SW480 (cell line): ENCODE results near the gene GJD2.

Source experiments
- DNase-seq: peaks from one replicate; pipeline ENCODE4 v3.0.0-alpha.2; 2016; ENCODE audit warnings: low spot score

The GJD2 gene

GRCh38 chr15:34724481-34724880 lies 30.3 kb downstream of the GJD2 start:
- no peak for DNase-seq

- peak; percentile 7 for DNase-seq
Measured at GRCh38 chr15:34722439-34722836, 32.4 kb downstream of the GJD2 start.

- peak; percentile 13 for DNase-seq
Measured at GRCh38 chr15:34721802-34722438, 32.9 kb downstream of the GJD2 start.

GRCh38 chr15:34721157-34721801 lies 33.5 kb downstream of the GJD2 start:
- no peak for DNase-seq

DNA sequence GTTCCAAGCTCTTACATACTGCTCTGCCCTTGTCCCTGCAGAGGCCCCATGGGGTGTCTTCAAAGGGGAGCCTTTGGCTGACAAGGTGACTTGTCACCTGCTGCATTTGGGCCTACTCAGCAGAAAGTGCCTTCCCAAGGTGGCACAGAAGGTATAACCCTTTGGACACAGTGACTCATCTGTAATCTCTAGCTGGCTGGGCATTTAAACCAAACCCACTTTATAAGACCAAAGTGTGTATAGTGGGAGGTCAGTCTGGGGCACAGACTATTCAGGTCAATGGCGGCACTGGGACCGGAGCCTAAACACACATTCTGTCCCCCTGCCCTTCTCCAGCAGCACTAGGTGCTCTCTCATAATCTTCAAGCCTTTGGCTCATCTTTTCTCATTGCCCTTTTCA lies 35.1 kb downstream of the GJD2 start:
- DNase-seq: no peak

- no peak for DNase-seq
Measured at GRCh38 chr15:34718681-34719665, 35.8 kb downstream of the GJD2 start.

DNA sequence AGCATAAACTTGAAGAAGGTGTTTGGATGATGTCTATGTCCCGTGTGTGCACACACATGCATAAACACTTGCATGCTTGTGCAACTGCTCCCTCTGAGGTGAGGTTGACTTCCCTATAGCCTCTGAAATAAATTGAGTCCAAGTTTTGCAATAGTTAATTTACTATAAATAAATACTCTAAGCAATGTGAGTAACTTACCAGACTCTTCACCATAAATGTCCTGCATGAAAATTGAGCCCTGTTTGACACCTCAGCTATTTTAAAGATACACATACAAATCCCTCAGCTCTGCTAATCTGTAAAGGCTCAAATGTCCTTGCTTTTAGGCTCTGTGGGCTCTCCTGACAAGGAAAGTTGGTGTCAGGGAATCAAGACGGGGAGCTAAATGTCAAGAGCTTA lies 37.1 kb downstream of the GJD2 start:
- no peak for DNase-seq

- no peak for DNase-seq
Measured at GRCh38 chr15:34716111-34716510, 38.7 kb downstream of the GJD2 start.

- DNase-seq: no peak
Measured at GRCh38 chr15:34714476-34715121, 40.2 kb downstream of the GJD2 start.

DNA sequence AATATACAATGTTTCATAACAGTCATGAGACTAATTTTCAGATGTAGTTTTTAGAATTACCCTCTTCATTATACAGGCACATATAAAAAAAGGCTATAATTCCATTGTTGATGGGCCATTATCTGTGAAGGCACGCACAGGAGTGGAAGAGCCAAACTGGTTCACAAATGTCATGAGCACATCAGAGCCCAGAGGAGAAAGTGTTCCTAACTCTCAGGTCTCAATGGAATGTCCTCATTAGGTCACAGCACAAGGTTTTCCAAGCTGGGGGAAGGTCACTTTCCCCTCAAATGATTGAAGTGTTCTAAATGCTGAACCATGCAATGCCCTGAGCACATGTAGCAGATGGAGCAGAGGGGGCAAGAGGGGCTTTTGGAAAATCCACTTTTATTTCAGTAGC lies 41.2 kb downstream of the GJD2 start:
- no peak for DNase-seq

- no peak for DNase-seq
Measured at GRCh38 chr15:34709866-34710265, 44.9 kb downstream of the GJD2 start.

DNA sequence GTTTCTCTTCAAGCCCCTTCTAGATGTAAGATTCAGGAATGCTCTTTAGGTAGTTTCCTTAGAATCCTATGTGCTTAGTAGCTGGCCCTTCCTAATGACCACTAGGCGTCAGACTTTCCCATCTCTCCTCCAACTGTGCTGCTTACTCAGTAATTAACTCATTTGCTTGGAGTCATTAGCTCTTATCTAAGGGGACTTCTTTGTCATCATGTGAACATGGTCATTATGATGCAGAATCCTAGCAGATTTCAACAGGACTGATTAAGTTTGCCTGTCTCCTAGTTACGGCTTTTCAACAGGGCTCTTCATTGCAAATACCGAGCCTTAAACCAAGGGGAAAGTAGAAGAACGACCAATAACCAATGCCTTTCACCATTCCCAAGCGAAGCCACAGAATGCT lies 46.4 kb downstream of the GJD2 start:
- DNase-seq: peak; percentile 38

DNA sequence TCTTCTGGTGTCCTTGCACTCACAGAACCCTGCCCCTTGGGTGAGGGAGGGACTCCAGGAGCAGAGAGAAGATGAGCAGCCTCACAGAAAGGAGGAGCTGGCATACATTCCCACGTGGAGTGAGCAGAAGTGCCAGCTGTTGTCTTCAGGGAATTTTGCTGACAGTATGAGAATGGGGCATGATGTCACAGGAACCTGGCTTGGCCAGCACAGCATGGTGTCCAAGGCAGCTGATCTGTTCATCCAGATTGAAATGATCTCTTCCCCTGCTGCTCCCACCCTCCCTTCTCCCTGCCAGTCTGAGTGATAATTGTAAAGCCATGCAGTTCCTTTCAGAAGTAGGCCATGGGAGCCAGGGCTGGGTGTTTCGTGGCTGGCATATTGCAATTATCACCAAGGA lies 53.3 kb downstream of the GJD2 start:
- no peak for DNase-seq
